Pancreas (tissue), 10 donors: ENCODE measurements around the gene TLNRD1. TPM values are rescaled to one million over a fixed set of nuclear protein-coding genes. Genes with fewer than 3 reads are reported as not detected.

ENCODE experiments used
- ATAC-seq, 4 donors: fragments of 200-7000 bp; cut with Tn5 transposase; one replicate each; pipeline versions ENCODE4 v1.8.0 to v1.9.1; 2020; ENCODE audit warnings: mild to moderate bottlenecking in 4 of 4, moderate library complexity in 4 of 4
- DNase-seq, 6 donors: peaks; one replicate each; pipeline ENCODE4 v3.0.0-alpha.2; 2020
- FAIRE-seq: peaks from 2 replicates; lab custom pipeline; 2012; peaks lifted over from hg19 to GRCh38; lab: Jason Lieb, UNC
- H3K27ac ChIP-seq, 4 donors: fragments of 200-600 bp; sonication (generic); 1 replicate in 3 of 4; 2 replicates in 1 of 4; pipeline versions ENCODE4 v1.5.0 to v1.8.0; 2020
- H3K27me3 ChIP-seq, 4 donors: fragments of 200-600 bp; one replicate each; pipeline ENCODE4 v1.8.0; 2021
- H3K36me3 ChIP-seq, 3 donors: fragments of 200-600 bp; sonication (generic) in 1 of 3; one replicate each; pipeline versions ENCODE4 v1.5.0 to v1.8.0; 2020 to 2021
- H3K4me1 ChIP-seq, 3 donors: fragments of 200-600 bp; one replicate each; pipeline ENCODE4 v1.8.0; 2021
- H3K4me3 ChIP-seq, 4 donors: fragments of 200-600 bp; sonication (generic) in 2 of 4; one replicate each; pipeline versions ENCODE4 v1.5.0 to v1.8.0; 2020 to 2021
- H3K9me3 ChIP-seq, 4 donors: fragments of 200-600 bp; one replicate each; pipeline ENCODE4 v1.8.0; 2021
- WGBS, 2 donors: extraction: QIAGEN DNeasy Blood & Tissue Kit; methylation state at CpG; one replicate each; pipeline ENCODE4 v1.1.7; 2013; 5-methylcytosine and 5-hydroxymethylcytosine counted together
- intact Hi-C, 3 donors: fragments of 100-400 bp; cut with DNase I; formaldehyde crosslinking; loops; one replicate each; pipeline versions ENCODE4 v1.11.1 to v1.14.2; 2022
- polyA plus RNA-seq, 2 donors: library from polyadenylated mRNA; stranded (reverse); fragments of 200-250 nt; gene quantifications; one replicate each; pipeline ENCODE4 v1.2.3, GENCODE V29; 2013
- total RNA-seq, 6 donors: library from RNA; stranded (reverse); fragmentation: NEBNext Ultra II Directional in 4 of 6; extraction: Animal tissue kit (Norgen Biotek cat#: 25700) in 4 of 6; gene quantifications; one replicate each; pipeline versions ENCODE4 v1.2.1 to v1.2.4, GENCODE V29; 2021 to 2023
- TF ChIP-seq, protein P1 (sequence below), 4 donors: fragments of 200-600 bp; sonication (generic) in 3 of 4; IDR thresholded peaks; one replicate each; pipeline versions ENCODE4 v1.5.0 to v1.8.0; 2021; ENCODE audit warnings: antibody characterized with exemption in 4 of 4
- donor health status: healthy with polysubstance abuse.
- donor health status: DM: no; HTN: no; CAD: no; lungs with moderate emphysema.
- donor health status: DM: no; HTN: no; CAD: no.
- donor health status: control.
- donor health status: control.
- donor health status: Bipolar disorder and iron deficiency.
- donor health status: DM: yes; HTN: yes; CAD: no.
- donor health status: DM: no; HTN: no; CAD: no.
- donor health status: DM: no; HTN: no; CAD: no.
- donor health status: DM: yes; HTN: yes; CAD: no.

The TLNRD1 gene
- total and polyA plus RNA-seq, 8 donors = 3.1 to 13.5 (median 8.8) TPM

- Histone ChIP-seq H3K4me1 (peaks cover 9 to 40% (median 21%) of the 10 kb centered on the region in 3 donors), H3K36me3 (no peaks in the 10 kb centered on the region), H3K27ac (no peak overlapping the region), H3K4me3 (no peak overlapping the region), H3K9me3 (no peaks in the 10 kb centered on the region), H3K27me3 (no peaks in the 10 kb centered on the region)
- TF ChIP-seq, protein P1, sequence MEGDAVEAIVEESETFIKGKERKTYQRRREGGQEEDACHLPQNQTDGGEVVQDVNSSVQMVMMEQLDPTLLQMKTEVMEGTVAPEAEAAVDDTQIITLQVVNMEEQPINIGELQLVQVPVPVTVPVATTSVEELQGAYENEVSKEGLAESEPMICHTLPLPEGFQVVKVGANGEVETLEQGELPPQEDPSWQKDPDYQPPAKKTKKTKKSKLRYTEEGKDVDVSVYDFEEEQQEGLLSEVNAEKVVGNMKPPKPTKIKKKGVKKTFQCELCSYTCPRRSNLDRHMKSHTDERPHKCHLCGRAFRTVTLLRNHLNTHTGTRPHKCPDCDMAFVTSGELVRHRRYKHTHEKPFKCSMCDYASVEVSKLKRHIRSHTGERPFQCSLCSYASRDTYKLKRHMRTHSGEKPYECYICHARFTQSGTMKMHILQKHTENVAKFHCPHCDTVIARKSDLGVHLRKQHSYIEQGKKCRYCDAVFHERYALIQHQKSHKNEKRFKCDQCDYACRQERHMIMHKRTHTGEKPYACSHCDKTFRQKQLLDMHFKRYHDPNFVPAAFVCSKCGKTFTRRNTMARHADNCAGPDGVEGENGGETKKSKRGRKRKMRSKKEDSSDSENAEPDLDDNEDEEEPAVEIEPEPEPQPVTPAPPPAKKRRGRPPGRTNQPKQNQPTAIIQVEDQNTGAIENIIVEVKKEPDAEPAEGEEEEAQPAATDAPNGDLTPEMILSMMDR (IDR thresholded peaks at IDR 0.05) = no peak
- intact Hi-C loops = no loop called here
- peak; percentile 8 to 30 (median 22) for ATAC-seq
- no peak for DNase-seq
- FAIRE-seq = no peak
- WGBS, 2 donors = 38 to 43% methylated on average over 4 of the region's 4 CpGs
Measured at GRCh38 chr15:81032355-81032754, 31.6 kb downstream of the TLNRD1 start.

DNA sequence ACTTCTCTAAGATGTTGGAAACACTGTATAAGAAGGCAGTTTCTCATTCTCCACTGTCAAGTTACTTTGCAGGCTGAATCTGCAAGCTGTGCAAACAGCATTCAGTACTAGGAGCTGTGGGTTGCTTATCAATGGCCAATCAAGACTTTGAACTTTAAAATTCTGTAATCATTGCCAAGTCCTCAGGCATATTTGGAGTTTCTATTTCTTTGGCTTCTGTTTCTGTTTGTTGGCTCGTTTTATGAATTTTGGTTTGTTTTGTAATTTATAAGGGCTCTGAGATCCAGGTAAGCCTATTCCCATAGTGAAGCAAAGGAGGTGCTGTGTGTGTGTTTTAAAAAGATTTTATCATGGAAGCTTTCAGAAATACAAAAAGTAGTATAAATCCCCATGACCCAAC, 32.1 kb downstream of the TLNRD1 start:
- WGBS, 2 donors = 3 to 5% methylated on average over 1 of the region's 1 CpG
- peak overlapping the region in 2 of 4 donors; percentile 20 to 51 for H3K27ac ChIP-seq
- peak; percentile 86 to 95 (median 88) for ATAC-seq

GRCh38 chr15:81033508-81033907, 32.8 kb downstream of the TLNRD1 start:
- Histone ChIP-seq H3K36me3 (no peaks in the 10 kb centered on the region), H3K9me3 (no peaks in the 10 kb centered on the region), H3K4me1 (peaks cover 15 to 44% (median 26%) of the 10 kb centered on the region in 3 donors), H3K27me3 (no peaks in the 10 kb centered on the region), H3K4me3 (no peak overlapping the region), H3K27ac (peak overlapping the region in 2 of 4 donors; percentile 20 to 51)
- WGBS, 2 donors = 29 to 32% methylated on average over 2 of the region's 2 CpGs
- peak in 2 of 4 donors; percentile 9 to 13 for ATAC-seq
- TF ChIP-seq, protein P1 (IDR thresholded peaks at IDR 0.05) = no peak
- intact Hi-C loops = no loop called here
- DNase-seq = no peak
- FAIRE-seq = no peak

More for the DNA sequence above, 32.1 kb downstream of the TLNRD1 start:
- FAIRE-seq = no peak
- peak in 3 of 6 donors; percentile 34 to 56 (median 43) for DNase-seq
- Histone ChIP-seq H3K9me3 (no peaks in the 10 kb centered on the region), H3K27me3 (no peaks in the 10 kb centered on the region), H3K36me3 (no peaks in the 10 kb centered on the region), H3K4me1 (peaks cover 11 to 40% (median 21%) of the 10 kb centered on the region in 3 donors), H3K4me3 (no peak overlapping the region)
- TF ChIP-seq, protein P1 (IDR thresholded peaks at IDR 0.05) = no peak
- intact Hi-C loops = no loop called here

GRCh38 chr15:81037952-81038743, 37.4 kb downstream of the TLNRD1 start:
- intact Hi-C loops = no loop called here
- H3K27ac ChIP-seq = no peak overlapping the region

More at GRCh38 chr15:81037952-81038743, 37.4 kb downstream of the TLNRD1 start:
- FAIRE-seq (no peak), ATAC-seq (peak in 1 of 4 donors; percentile 4), DNase-seq (no peak)
- 81 to 84% methylated on average over 14 of the region's 14 CpGs for WGBS, 2 donors
- peaks cover 13 to 17% (median 15%) of the 10 kb centered on the region in 3 donors for H3K4me1 ChIP-seq
- H3K27me3 ChIP-seq = no peaks in the 10 kb centered on the region
- H3K4me3 ChIP-seq = no peak overlapping the region
- no peaks in the 10 kb centered on the region for H3K9me3 ChIP-seq
- H3K36me3 ChIP-seq = no peaks in the 10 kb centered on the region
- TF ChIP-seq, protein P1 (IDR thresholded peaks at IDR 0.05) = no peak
